HG03342 (cell line): Measurements from ENCODE around the gene HAP1.
"Not testable (repeated sequence)": the region's sequence is repeated elsewhere in the genome, so short reads cannot be mapped to it uniquely, and the experiment has no call there.

Experiments
- ATAC-seq: cut with Tn5 transposase; IDR thresholded peaks from one replicate; pipeline ENCODE4 v1.9.1; 2021; ENCODE audit warnings: mild to moderate bottlenecking, moderate library complexity; ENCODE audit not compliant: unreplicated experiment

HAP1 gene

DNA sequence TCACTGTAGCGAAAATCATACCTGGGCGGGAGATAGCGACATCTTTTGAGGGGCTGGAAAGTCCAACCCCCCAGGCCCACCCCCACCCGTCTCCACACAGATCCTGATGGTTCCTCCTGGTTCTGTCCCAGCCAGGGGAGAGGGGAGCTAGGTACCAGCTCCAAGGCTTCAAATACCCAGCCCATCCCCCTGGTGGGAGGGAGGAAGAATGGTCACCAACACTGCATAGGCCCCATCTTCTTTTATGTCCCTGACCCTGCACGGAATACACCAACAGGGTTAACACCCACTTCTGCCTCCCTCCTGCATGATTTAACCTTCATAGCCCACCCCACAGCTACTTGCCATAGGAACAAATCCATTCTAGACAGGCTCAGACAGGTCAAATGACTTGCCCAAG, 9.3 kb downstream of the HAP1 start:
- no peak for ATAC-seq

DNA sequence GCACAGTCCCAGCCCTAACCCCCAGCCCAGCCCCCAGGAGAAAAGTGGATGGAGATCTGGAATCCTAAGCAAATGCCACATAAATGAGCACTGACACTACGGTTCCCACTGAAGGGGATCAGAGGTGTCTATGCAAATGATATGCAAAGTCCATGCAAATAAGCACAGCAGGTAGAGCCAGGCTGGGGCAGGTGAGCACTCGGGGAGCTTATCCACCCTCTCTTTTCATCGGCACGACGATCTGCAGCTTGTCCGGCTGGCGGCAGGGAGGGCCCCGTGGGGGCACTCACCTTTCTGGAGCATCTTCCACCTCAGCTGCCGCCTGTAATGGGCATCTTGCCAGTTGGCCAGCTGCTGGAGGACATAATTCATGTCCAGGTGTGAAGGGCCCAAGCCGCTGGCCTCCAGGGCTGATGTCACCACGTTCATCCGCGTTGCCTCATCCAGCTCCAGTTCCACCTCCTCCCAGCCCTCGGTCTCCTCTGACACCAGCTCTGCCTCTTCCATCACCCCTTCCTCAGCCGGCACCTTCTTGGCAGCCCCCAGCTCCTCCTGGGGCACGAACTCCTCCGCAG, 9.9 kb downstream of the HAP1 start:
- ATAC-seq, result no peak

DNA sequence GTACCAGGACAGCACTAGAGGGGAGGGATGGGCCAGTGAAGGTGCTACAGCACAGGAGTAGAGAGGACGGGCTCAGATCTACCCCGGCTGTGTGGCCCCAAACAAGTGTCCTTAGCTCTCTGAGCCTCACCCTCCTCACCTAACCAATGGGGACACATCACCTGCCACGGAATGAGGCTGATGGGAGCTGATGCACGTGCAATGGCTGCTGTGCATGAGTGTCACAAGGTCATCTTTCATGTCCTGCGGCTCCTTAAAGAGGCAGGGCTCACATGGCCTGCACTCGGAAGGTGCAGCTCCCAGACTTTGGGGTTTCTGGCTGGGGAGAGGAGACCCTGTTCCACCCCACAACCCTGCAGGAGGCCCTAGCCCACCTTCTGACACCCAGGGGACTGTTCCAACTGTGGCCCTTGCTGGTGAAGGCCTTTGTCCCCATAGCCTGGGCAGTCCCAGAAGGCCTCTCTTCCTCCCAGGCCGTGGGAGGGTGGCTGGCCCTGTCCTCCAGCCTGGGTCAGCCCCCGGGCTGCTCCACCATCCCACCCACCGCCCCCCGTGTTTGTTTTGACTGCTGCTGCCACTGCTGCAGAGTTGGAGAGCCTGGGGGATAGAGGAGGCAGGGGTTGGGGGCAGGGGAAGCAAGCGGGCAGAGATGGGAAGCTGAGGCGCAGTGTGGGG, 10.5 kb downstream of the HAP1 start:
- ATAC-seq, result no peak

DNA sequence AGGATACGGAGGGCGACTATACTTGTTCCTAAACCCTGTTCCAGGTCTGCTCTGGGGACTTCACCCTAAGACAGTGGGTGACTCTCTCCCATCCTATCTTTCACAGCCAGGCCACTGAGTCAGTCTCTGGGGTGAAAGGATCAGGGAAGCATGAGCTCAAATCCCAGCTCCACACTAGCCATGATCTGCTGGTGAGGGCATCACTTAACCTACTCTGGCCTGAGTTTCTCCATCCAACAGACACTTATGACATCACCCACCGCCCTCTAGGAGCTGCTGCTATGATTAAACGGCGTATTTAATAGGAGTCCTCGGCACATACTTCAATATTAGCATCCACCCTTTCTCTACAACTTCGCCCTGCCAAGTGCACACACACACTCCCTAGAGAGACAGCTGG, 12.2 kb downstream of the HAP1 start:
- no peak for ATAC-seq

GRCh38 chr17:41718287-41718645, 16.2 kb downstream of the HAP1 start:
- no peak for ATAC-seq

- ATAC-seq, result no peak
Observed at GRCh38 chr17:41717408-41718286, 16.8 kb downstream of the HAP1 start.

GRCh38 chr17:41711669-41712400, 22.6 kb downstream of the HAP1 start, which contains the start of gene GAST:
Gene GAST (plus strand): TSS chr17:41712331. CDS start chr17:41715437, 3,106 bp downstream.
- no peak for ATAC-seq

DNA sequence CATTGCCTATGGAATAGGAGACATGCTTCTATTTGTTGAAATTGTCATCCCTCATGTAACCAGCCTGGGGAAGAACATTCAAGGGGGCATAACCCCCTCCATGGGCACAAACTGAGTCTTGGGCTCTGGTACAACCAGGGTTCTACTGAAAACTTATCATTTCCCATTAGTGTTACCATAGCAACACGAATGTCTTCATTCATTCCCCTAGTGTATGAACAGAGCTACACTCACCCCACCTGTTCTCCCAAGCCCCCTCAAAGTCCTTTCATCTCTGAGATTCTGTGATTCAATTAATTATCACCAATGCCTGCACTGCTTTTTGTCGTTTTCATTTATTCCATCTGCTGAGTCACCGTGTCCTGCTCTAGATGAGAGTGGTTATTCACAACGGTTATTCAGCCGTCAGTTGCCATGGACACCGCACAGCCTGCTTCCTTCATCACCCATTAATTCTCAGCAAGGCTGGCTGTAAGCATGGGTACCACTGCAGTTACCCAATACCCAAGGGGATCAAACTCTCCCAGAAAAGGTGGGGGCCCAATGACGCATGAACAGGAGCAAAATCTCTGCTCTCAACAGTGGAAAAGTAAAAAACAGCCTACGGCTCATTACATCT, 23.9 kb downstream of the HAP1 start:
- no peak for ATAC-seq

- ATAC-seq, result no peak
Observed at GRCh38 chr17:41707803-41708669, 26.4 kb downstream of the HAP1 start.

GRCh38 chr17:41705271-41705991, 29.0 kb downstream of the HAP1 start:
- no peak for ATAC-seq

- ATAC-seq, result no peak
Observed at GRCh38 chr17:41702712-41703111, 31.7 kb downstream of the HAP1 start.

- not testable (repeated sequence) for ATAC-seq
Observed at GRCh38 chr17:41700843-41701242, 33.6 kb downstream of the HAP1 start.

DNA sequence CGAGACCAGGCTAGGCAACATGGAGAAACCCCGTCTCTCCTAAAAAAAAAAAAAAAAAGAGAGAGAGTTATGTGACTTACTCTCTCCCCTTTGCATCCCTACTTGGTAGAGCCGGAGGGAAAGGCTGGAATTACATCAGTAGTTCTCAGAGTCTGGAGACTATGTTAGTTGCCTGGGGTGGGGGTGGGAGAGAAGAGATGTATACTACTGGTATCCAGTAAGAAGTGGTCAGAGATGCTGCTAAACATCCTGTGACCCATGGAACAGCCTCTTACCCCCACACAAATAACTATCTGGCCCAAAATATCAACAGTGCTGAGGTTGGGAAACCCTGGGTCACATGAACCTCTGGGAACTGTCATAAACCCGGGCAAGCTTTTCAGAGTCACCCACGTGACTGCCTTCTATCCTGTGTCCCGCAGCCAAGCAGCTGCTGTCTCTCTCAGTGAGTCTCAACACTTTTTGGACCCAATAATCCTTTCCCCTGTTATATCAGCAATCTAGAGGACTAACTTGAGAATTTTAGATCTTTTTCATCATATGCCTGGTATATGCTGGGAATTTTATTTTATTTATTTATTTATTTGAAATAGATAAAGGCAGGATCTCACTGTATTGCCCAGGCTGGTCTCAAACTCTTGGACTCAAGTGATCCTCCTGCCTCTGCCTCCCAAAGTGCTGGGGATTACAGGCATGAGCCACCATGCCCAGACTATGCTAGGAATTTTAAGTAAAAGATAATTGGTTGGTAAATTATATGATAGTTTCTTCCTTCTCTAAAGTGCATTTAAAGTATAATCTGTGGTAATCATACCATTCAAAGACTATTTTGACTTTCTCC, 37.1 kb downstream of the HAP1 start:
- no peak for ATAC-seq

DNA sequence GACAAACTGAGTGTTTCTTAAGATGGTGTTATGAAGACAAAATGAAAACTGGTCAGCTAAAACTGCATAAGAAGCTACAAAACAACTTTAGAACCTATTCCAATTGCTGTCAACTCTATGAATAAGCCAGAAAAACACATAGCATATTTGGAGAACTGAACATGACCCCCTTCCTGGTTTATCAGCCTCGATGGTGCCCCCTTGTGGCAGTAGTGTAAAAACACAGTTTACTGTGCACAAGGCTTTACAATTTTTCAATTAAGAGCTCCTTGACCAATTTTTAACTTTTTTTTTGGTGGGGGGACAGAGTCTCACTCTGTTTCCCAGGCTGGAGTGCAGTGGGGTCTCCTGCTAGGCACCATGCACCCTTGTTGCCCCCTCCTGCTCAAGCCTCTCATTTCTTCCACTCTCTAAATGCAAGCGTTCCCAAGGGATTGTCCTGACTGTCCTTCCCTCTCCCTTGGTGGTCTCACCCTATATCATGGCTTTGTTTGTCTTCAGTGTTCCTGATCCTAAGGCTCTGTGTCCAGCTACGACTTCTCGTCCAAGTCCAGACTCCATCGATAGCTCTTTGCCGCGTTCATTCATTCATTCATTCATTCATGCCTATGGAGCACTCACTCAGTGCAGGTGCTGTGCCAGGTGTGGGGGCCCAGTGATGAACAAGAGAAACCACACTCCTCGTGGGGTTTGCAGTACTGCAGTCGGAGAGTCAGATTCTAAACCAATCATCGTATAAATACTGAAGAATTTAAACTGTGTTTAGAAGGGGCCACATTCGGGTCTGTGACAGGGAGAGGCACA, 38.3 kb downstream of the HAP1 start:
- ATAC-seq, result no peak

- no peak for ATAC-seq
Observed at GRCh38 chr17:41695134-41695661, 39.2 kb downstream of the HAP1 start.

- ATAC-seq, result no peak
Observed at GRCh38 chr17:41692722-41693521, 41.5 kb downstream of the HAP1 start.
